NCI-H128 (cell line): ENCODE data around the gene FAM229A.

Experiments used
- DNase-seq: peaks from one replicate; lab custom pipeline; 2025; ENCODE audit not compliant: unreplicated experiment; lab: John Stamatoyannopoulos, UW

Gene FAM229A

GRCh38 chr1:32332290-32333079 is 29.8 kb downstream of the FAM229A start:
- DNase-seq, result no peak

DNA sequence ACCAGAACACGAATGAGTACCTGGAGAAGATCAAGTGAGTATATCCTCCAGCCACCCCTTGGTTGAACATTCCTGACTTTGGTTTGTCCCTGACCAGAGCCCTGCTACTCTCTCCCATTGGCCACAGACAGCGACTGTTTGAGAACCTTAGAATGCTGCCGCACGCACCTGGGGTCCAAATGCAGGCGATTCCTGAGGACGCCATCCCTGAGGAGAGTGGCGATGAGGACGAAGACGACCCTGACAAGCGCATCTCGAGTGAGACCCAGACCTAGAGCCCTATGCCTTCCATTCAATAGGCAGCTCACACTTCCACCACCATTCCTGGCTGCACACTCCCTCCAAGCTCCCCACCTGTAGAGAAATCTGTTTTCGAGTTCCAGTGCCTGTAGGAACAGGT is 30.7 kb downstream of the FAM229A start:
- DNase-seq, result no peak

- DNase-seq, result no peak
These were observed 31.6 kb downstream of the FAM229A start for GRCh38 chr1:32330558-32331151.

GRCh38 chr1:32329931-32330466 is 32.3 kb downstream of the FAM229A start:
- no peak for DNase-seq

- no peak for DNase-seq
These were observed 35.1 kb downstream of the FAM229A start for GRCh38 chr1:32327204-32327603.

DNA sequence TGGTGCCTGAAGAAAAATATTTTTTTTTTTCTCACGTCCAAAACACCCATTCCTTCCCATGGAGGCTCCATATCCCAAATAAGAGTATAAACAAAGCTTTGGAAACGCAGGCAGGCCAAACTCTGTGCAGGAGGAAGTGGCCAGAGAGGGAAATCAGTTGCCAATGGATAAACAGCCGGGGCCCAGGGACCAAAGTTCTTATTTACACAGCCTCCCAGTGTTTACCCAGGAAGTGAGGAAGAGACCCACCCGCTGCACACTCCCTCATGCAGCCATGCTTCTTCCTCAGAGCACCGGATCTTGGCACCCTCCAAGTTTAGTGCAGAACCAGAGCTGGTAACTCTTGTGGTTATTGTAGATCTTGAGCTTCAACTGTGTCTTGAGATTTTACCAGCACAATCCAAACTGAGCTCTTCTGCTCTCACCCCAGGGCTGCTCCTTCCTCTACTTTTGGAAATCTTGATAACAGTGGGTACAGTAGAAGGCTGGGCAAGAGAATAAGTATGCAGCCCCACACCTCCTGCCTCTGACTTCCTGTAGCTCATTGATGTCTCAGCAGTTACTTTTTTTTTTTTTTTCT is 40.5 kb downstream of the FAM229A start:
- DNase-seq, result no peak

GRCh38 chr1:32318127-32318869 is 44.0 kb downstream of the FAM229A start:
- no peak for DNase-seq

DNA sequence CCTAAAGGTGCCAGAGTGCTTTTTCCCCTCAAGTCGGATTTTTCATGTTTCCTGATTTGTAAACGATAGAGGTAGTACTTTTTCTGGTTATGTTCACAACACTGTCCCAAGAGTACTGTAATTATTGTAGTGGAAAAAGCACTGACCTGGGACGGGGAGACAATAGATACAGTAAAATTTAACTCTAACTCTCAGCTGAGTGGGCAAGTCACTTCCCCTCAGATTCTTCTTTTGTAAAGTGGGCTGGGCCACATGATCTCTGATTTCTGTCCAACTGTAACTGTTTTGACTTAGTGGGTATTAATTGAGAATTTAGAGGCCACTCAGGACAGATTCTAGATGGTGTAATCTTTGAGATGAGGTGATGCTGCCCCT is 45.4 kb downstream of the FAM229A start:
- DNase-seq, result no peak

DNA sequence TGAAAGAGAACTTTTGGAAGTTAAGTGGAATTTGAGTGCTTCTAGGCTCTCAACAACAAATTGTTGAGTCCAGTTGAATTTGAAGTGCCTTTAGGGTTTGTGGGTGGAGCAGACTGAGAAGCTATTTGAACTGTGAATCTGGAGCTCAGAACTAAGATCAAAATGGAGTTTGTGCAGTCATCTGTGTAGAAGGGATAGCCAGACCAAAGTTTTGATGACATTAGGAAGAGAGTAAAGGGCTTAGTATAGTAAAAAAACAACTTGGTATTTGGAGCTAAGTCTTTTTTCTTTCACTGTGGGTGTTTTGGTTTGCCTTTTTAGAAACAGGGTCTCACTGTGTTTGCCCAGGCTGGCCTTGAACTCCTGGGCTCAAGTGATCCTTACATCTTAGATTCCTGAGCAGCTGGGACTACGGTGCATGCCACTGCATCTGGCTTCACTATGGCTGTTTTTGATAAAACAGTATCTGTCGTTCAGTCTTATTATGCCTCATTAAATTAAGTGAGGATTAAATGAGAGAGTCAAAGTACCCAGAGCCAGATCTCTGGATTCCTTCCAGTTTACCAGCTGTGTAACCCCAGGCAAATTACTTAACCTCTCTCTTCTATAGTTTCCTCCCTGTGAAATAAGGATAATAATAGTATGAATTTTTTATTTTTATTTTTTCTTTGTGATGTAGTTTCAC is 50.4 kb downstream of the FAM229A start:
- no peak for DNase-seq
